ENCODE data around the gene PCDHGB3.

The PCDHGB3 gene

GRCh38 chr5:141421489-141421855 is 51.4 kb downstream of the PCDHGB3 start:
- no peak for DNase-seq

Measured in NCI-H1092 treated with DMSO at 0.1 percent for 48 hours (cell line).